H1 (cell line): Measurements from ENCODE around the gene CLEC14A. TPM values are rescaled to one million over a fixed set of nuclear protein-coding genes. Genes with fewer than 3 reads are reported as not detected.

Source experiments
- CTCF ChIA-PET: fragments of 300-600 bp; sonication (Branson Sonifier 250); formaldehyde crosslinking; loops from one replicate; lab custom pipeline; 2021; ENCODE audit not compliant: partially characterized antibody; lab: Charles Lee
- POLR2A ChIA-PET: fragments of 300-600 bp; sonication (Branson Sonifier 250); formaldehyde crosslinking; loops from one replicate; lab custom pipeline; 2021; ENCODE audit warnings: inconsistent platforms; ENCODE audit not compliant: partially characterized antibody; lab: Charles Lee
- DNase-seq, 2 experiments: peaks; one replicate each; pipeline versions ENCODE4 v3.0.0 to v3.0.0-alpha.2; 2010 to 2022; ENCODE audit warnings: low spot score in 2 of 2, low read depth in 1 of 2, mixed read lengths in 1 of 2
- FAIRE-seq: peaks from 2 replicates; lab custom pipeline; 2011; peaks lifted over from hg19 to GRCh38; lab: Jason Lieb, UNC
- H2AFZ ChIP-seq: 2 replicates; pipeline ENCODE4 v1.8.1; 2012; ENCODE audit warnings: low read length, inconsistent platforms
- H2AK5ac ChIP-seq: 2 replicates; pipeline ENCODE4 v1.6.1; 2013; ENCODE audit warnings: low read depth, low read length
- H2BK120ac ChIP-seq: replicated peaks from 2 replicates; pipeline ENCODE3; 2013; ENCODE audit warnings: low read depth, low read length, inconsistent platforms
- H2BK12ac ChIP-seq: 2 replicates; pipeline ENCODE4 v1.6.1; 2013; ENCODE audit warnings: low read depth, low read length
- H2BK15ac ChIP-seq: 2 replicates; pipeline ENCODE4 v1.6.1; 2013; ENCODE audit warnings: low read length
- H2BK20ac ChIP-seq: 2 replicates; pipeline ENCODE4 v1.6.1; 2013; ENCODE audit warnings: low read length
- H2BK5ac ChIP-seq: 2 replicates; pipeline ENCODE4 v1.6.1; 2013; ENCODE audit warnings: low read depth, low read length
- H3K14ac ChIP-seq: 2 replicates; pipeline ENCODE4 v1.6.1; 2013; ENCODE audit warnings: inconsistent platforms; ENCODE audit not compliant: insufficient read length
- H3K18ac ChIP-seq: 2 replicates; pipeline ENCODE4 v1.6.1; 2013; ENCODE audit warnings: low read length; ENCODE audit errors: extremely low read depth
- H3K23ac ChIP-seq: 2 replicates; pipeline ENCODE4 v1.6.1; 2013; ENCODE audit warnings: inconsistent platforms; ENCODE audit not compliant: insufficient read length
- H3K23me2 ChIP-seq: 2 replicates; pipeline ENCODE4 v1.6.1; 2013; ENCODE audit warnings: low read depth, low read length
- H3K27ac ChIP-seq: 2 replicates; pipeline ENCODE4 v1.6.1; 2011; ENCODE audit warnings: low read depth, low read length, inconsistent platforms
- H3K27me3 ChIP-seq, 4 experiments: replicated peaks in 1 of 4; 1 replicate in 1 of 4; 2 replicates in 3 of 4; pipeline versions ENCODE4 v1.6.1 to v1.8.1; 2011 to 2013; ENCODE audit warnings: low read length in 3 of 4, mild to moderate bottlenecking in 3 of 4, inconsistent platforms in 2 of 4, mixed read lengths in 2 of 4, moderate library complexity in 1 of 4; ENCODE audit not compliant: control insufficient read depth in 3 of 4, insufficient read depth in 3 of 4; ENCODE audit errors: extremely low read depth in 1 of 4
- H3K36me3 ChIP-seq, 4 experiments: 2 replicates each; pipeline versions ENCODE4 v1.6.1 to v1.8.1; 2011 to 2013; ENCODE audit warnings: mild to moderate bottlenecking in 4 of 4, low read length in 3 of 4, moderate library complexity in 2 of 4, control low read depth in 1 of 4, inconsistent platforms in 1 of 4; ENCODE audit not compliant: insufficient read depth in 4 of 4, control insufficient read depth in 2 of 4
- H3K4ac ChIP-seq: replicated peaks from 2 replicates; pipeline ENCODE3; 2013; ENCODE audit warnings: low read length, low read depth, mixed read lengths, inconsistent platforms; ENCODE audit not compliant: insufficient read length
- H3K4me1 ChIP-seq, 4 experiments: replicated peaks in 1 of 4; 1 replicate in 1 of 4; 2 replicates in 3 of 4; pipeline versions ENCODE4 v1.6.1 to v1.8.1; 2011 to 2013; ENCODE audit warnings: low read length in 3 of 4, inconsistent platforms in 2 of 4, mixed read lengths in 1 of 4; ENCODE audit not compliant: insufficient read depth in 4 of 4, control insufficient read depth in 3 of 4
- H3K4me2 ChIP-seq, 2 experiments: 2 replicates each; pipeline versions ENCODE4 v1.6.1 to v1.8.1; 2011 to 2013; ENCODE audit warnings: low read depth in 2 of 2, low read length in 2 of 2, control low read depth in 1 of 2, inconsistent platforms in 1 of 2, mild to moderate bottlenecking in 1 of 2; ENCODE audit not compliant: insufficient read depth in 1 of 2
- H3K4me3 ChIP-seq, 4 experiments: fragments of 200-600, 300-600 bp in 1 of 4; sonication (generic), shearing (Covaris generic), sonication (Bioruptor Twin) in 1 of 4; 2 replicates each; pipeline versions ENCODE4 v1.5.1 to v1.8.1; 2011 to 2016; ENCODE audit warnings: low read length in 4 of 4, low read depth in 3 of 4, control low read depth in 2 of 4, inconsistent platforms in 2 of 4, mild to moderate bottlenecking in 2 of 4, mixed read lengths in 1 of 4, moderate library complexity in 1 of 4; ENCODE audit not compliant: insufficient read depth in 2 of 4; ENCODE audit errors: extremely low read depth in 1 of 4
- H3K56ac ChIP-seq: replicated peaks from 2 replicates; pipeline ENCODE3; 2013; ENCODE audit warnings: low read depth, mild to moderate bottlenecking, mixed read lengths, low read length, inconsistent platforms; ENCODE audit not compliant: insufficient read length
- H3K79me1 ChIP-seq: 2 replicates; pipeline ENCODE4 v1.6.1; 2013; ENCODE audit warnings: low read depth, low read length, control low read depth
- H3K79me2 ChIP-seq, 2 experiments: 2 replicates each; pipeline versions ENCODE4 v1.6.1 to v1.8.1; 2012 to 2013; ENCODE audit warnings: low read length in 2 of 2, mild to moderate bottlenecking in 2 of 2, inconsistent platforms in 1 of 2; ENCODE audit not compliant: insufficient read depth in 2 of 2, control insufficient read depth in 1 of 2
- H3K9ac ChIP-seq, 4 experiments: replicated peaks in 1 of 4; 1 replicate in 1 of 4; 2 replicates in 3 of 4; pipeline versions ENCODE4 v1.6.1 to v1.8.1; 2011 to 2013; ENCODE audit warnings: low read depth in 3 of 4, low read length in 3 of 4, control low read depth in 2 of 4, mild to moderate bottlenecking in 2 of 4, moderate library complexity in 2 of 4, inconsistent platforms in 1 of 4; ENCODE audit errors: extremely low read depth in 1 of 4
- H3K9me3 ChIP-seq, 2 experiments: 2 replicates each; pipeline versions ENCODE4 v1.6.1 to v1.8.1; 2012 to 2013; ENCODE audit warnings: mild to moderate bottlenecking in 2 of 2, moderate library complexity in 2 of 2, control low read depth in 1 of 2, inconsistent platforms in 1 of 2, low read depth in 1 of 2, low read length in 1 of 2, mixed read lengths in 1 of 2; ENCODE audit not compliant: insufficient read depth in 2 of 2
- H4K20me1 ChIP-seq, 2 experiments: replicated peaks in 1 of 2; 2 replicates each; pipeline versions ENCODE3 to v1.8.1; 2011 to 2013; ENCODE audit warnings: inconsistent platforms in 2 of 2, low read length in 2 of 2, mild to moderate bottlenecking in 1 of 2; ENCODE audit not compliant: insufficient read depth in 2 of 2, control insufficient read depth in 1 of 2
- H4K5ac ChIP-seq: 2 replicates; pipeline ENCODE4 v1.6.1; 2013; ENCODE audit warnings: low read length, low read depth, mixed read lengths, inconsistent platforms; ENCODE audit not compliant: insufficient read length
- H4K8ac ChIP-seq: 2 replicates; pipeline ENCODE4 v1.8.0; 2013; ENCODE audit warnings: mild to moderate bottlenecking, moderate library complexity, low read length, inconsistent platforms; ENCODE audit not compliant: insufficient read depth; ENCODE audit errors: extremely low read depth
- H4K91ac ChIP-seq: replicated peaks from 2 replicates; pipeline ENCODE3; 2013; ENCODE audit warnings: low read length, mixed read lengths, inconsistent platforms; ENCODE audit not compliant: insufficient read length
- CEBPB ChIP-seq: IDR thresholded peaks from 2 replicates; pipeline ENCODE4 v1.6.1; 2012; ENCODE audit warnings: low read depth, low read length
- KDM4A ChIP-seq: IDR thresholded peaks from one replicate; pipeline ENCODE4 v1.7.1; 2012; ENCODE audit warnings: low read depth, mild to moderate bottlenecking, moderate library complexity, low read length, inconsistent platforms; ENCODE audit not compliant: severe bottlenecking
- NRF1 ChIP-seq: IDR thresholded peaks from 2 replicates; pipeline ENCODE4 v1.6.1; 2011; ENCODE audit warnings: mild to moderate bottlenecking, low read depth, low read length, improper control_type of control experiment
- TAF7 ChIP-seq: optimal IDR thresholded peaks from 2 replicates; pipeline ENCODE3; 2011; ENCODE audit warnings: low read depth, mild to moderate bottlenecking, inconsistent platforms, low read length, moderate library complexity, borderline replicate concordance
- WGBS, 2 experiments: shearing (Covaris generic) in 1 of 2; methylation state at CpG; one replicate each; pipeline versions ENCODE4 v1.1.6 to v1.1.7; 2013 to 2015; ENCODE audit warnings: low lambda C conversion rate in 2 of 2, mixed read lengths in 2 of 2, inconsistent platforms in 1 of 2, low coverage in 1 of 2, missing lambda C conversion rate in 1 of 2; ENCODE audit not compliant: insufficient replicate concordance in 2 of 2, insufficient coverage in 1 of 2, insufficient read length in 1 of 2; ENCODE audit errors: extremely low coverage in 1 of 2, missing lambda C conversion rate in 1 of 2; 5-methylcytosine and 5-hydroxymethylcytosine counted together
- polyA plus RNA-seq, 7 experiments: library from polyadenylated mRNA; depleted of rRNA in 3 of 7; stranded (reverse) in 5 of 7; unstranded in 2 of 7; fragments of >200 nt in 5 of 7; fragments of 200-250 nt in 2 of 7; gene quantifications; 1 replicate in 5 of 7; 2 replicates in 1 of 7; 4 replicates in 1 of 7; pipeline versions ENCODE4 v1.2.1 to v1.2.3, GENCODE V29; 2011 to 2013; ENCODE audit warnings: missing spikeins in 2 of 7, mixed read lengths in 2 of 7
- total RNA-seq: library from RNA; stranded (reverse); fragmentation: NEBNext Ultra II Directional; extraction: Animal tissue kit (Norgen Biotek cat#: 25700); gene quantifications from 2 replicates; pipeline ENCODE4 v1.2.1, GENCODE V29; 2021

Gene CLEC14A
- total and polyA plus RNA-seq, 2 of the 8 experiments (the other 6 are each of a cell fraction or from before 2014, with no cell fraction given), result 0.09 to 0.13 TPM

GRCh38 chr14:38213001-38213400, 42.9 kb downstream of the CLEC14A start:
- DNase-seq, result no peak
- Histone ChIP-seq H3K4ac (no peak overlapping the region), H3K9ac (no peak overlapping the region), H3K4me2 (no peak overlapping the region), H3K18ac (no peak overlapping the region), H2AK5ac (no peak overlapping the region), H3K4me1 (peaks cover 8 to 13% (median 11%) of the 10 kb centered on the region in 4 experiments), H4K91ac (no peak overlapping the region), H2BK15ac (no peak overlapping the region), H2BK5ac (no peak overlapping the region), H3K79me2 (no peaks in the 10 kb centered on the region), H3K23me2 (peaks cover 12% of the 10 kb centered on the region), H2BK20ac (no peak overlapping the region), H3K9me3 (peaks cover 0 to 10% of the 10 kb centered on the region in 2 experiments; a peak in 1 of 4 replicates), H3K27me3 (peaks cover 46 to 63% (median 58%) of the 10 kb centered on the region in 4 experiments), H3K79me1 (no peaks in the 10 kb centered on the region), H4K8ac (no peak overlapping the region), H3K4me3 (no peak overlapping the region), H3K14ac (no peak overlapping the region), H3K36me3 (peaks cover 0 to 5% (median 0%) of the 10 kb centered on the region in 4 experiments; a peak in 1 of 8 replicates), H3K27ac (no peak overlapping the region), H3K23ac (no peak overlapping the region), H3K56ac (no peak overlapping the region), H2AFZ (no peak overlapping the region), H4K5ac (no peak overlapping the region), H2BK12ac (no peak overlapping the region), H2BK120ac (no peak overlapping the region), H4K20me1 (peaks cover 4 to 5% of the 10 kb centered on the region in 2 experiments)
- WGBS, 2 experiments, result 92% methylated on average over 2 of the region's 2 CpGs; no CpG with 5 or more reads in 1 of the 2 experiments
- TF ChIP-seq TAF7 (no peak), CEBPB (no peak), KDM4A (no peak), NRF1 (no peak)
- no peak for FAIRE-seq
- POLR2A ChIA-PET, result no interaction called here
- CTCF ChIA-PET, result interaction anchor here (0.6 kb wide), 1 partner anchor 1248 kb away, joined by 3 read pairs; no protein-coding TSS in a partner anchor
